GM13977 (cell line): ENCODE results near the gene UBTD2.

Experiments
- DNase-seq: peaks from one replicate; pipeline ENCODE4 v3.0.0; 2012; ENCODE audit warnings: low spot score
- in situ Hi-C: fragments of 300-500 bp; cut with MboI; formaldehyde crosslinking; loops from one replicate; pipeline ENCODE4 v1.12.0; 2022; ENCODE audit warnings: low sequenced_read_pairs, low pct_unique_long_range_greater_than_20kb, mixed read lengths, inconsistent platforms; ENCODE audit not compliant: unreplicated experiment
- TF ChIP-seq, protein P1 (sequence below): IDR thresholded peaks from 2 replicates; pipeline ENCODE4 v1.5.1; 2012; ENCODE audit warnings: mild to moderate bottlenecking, control low read depth; ENCODE audit not compliant: insufficient read depth; ENCODE audit errors: extremely low read depth, missing control alignments

The UBTD2 gene

DNA sequence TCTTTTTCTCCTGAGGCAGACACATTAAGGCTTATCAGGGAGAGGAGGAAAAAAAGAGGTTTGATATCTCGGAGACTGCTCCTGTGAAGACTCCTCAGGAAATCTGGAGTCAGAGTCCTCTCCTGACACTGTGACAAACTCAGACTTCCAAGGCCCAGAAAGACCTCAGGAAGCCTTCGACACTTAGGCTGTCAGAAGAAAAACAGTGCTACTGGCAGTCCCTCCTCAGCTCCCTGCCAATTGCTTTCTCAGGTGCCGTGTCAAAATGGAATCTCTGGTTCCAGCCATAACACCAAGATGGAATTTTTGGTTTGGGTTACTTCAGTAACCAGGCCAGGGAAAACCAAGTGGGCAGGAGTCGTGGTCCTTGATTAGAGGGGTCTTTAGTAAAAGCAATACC lies 99.7 kb downstream of the UBTD2 start:
- in situ Hi-C loops, result no loop called here
- no peak for DNase-seq
- TF ChIP-seq, protein P1, sequence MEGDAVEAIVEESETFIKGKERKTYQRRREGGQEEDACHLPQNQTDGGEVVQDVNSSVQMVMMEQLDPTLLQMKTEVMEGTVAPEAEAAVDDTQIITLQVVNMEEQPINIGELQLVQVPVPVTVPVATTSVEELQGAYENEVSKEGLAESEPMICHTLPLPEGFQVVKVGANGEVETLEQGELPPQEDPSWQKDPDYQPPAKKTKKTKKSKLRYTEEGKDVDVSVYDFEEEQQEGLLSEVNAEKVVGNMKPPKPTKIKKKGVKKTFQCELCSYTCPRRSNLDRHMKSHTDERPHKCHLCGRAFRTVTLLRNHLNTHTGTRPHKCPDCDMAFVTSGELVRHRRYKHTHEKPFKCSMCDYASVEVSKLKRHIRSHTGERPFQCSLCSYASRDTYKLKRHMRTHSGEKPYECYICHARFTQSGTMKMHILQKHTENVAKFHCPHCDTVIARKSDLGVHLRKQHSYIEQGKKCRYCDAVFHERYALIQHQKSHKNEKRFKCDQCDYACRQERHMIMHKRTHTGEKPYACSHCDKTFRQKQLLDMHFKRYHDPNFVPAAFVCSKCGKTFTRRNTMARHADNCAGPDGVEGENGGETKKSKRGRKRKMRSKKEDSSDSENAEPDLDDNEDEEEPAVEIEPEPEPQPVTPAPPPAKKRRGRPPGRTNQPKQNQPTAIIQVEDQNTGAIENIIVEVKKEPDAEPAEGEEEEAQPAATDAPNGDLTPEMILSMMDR, result no peak

DNA sequence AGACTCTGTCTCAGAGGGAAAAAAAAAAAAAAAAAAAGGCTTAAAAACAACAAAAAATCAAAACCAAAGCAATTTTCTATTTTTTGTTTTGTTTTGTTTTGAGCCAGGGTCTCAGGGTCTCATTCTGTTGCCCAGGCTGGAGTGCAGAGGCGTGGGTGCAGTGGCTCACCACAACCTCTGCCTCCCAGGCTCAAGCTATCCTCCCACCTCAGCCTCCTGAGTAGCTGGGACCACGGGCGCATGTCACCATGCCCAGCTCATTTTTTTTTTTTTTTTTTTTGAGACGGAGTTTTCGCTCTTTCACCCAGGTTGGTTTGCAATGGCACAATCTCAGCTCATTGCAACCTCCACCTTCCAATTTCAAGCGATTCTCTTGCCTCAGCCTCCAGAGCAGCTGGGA lies 101.3 kb downstream of the UBTD2 start:
- no peak for DNase-seq
- in situ Hi-C loops, result no loop called here
- TF ChIP-seq, protein P1, result no peak

DNA sequence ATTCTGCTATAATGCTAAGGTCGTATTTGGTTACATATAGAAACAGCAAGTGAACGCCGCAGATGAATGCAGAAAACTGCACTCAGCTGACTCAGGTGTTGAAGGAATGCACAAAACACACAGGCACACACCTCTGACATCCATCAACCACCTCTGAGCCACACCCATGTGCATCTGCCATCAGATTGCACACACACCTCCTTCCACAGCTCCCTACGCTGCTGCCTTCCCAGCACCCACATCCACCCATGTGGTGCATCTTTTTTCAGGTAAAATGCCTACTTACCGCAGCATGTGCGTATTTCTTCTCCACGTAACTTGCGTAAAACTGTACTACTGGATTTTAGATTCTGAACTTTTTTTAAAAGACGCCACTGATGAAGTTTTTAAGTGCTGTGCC lies 102.6 kb downstream of the UBTD2 start:
- no peak for DNase-seq
- in situ Hi-C loops, result no loop called here

DNA sequence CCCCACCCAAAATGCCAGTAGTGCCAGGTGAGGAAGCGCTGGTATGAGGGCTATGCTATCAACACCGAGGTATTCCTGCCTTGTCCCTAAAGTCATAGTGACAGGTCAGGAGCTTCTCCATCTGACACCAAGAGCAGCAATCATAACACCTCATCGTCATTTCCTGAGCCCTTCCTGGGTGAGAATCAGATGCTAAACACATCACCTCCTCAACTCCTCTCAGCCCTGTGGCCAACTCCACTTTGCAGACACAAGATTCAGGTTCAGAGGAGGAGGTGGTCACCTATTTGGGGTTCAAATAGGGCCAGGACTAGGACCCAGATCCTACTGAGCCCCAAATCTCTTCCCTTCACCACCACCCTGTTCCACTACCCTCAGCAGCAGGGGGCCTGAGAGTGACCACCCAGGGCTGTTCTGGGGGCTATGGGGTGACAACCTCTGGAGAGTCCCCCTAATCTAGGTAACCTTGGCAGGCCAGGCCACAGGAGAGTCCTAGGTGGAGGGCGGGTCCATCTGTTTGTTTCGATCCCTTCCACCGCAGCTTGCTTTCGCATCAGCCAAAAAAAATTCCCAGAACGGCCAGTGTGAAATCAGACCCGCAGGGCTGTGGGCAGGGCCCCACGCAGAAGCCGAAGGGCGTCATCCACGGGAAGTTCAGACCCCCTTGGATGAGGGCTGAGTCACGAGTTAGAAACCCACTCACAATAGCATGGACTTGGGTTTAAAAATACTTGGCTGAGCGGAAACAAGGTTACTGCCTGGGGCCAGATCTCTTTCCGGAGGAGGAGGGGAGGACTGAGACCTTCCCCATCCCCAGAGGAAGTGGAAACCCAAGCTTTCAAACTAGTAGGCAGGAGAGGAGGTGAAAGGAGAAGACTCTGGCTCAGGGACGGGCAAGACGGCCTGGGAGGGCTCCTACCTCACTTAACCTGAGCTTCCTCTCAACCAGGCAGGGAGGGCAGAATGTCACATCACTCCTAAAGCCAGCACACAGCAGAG lies 104.3 kb downstream of the UBTD2 start:
- TF ChIP-seq, protein P1, result no peak
- DNase-seq, result peak; percentile 51
- in situ Hi-C loops, result loop anchor here (5.0 kb wide), 1 partner anchor 67 kb away; no protein-coding TSS in a partner anchor

More for the DNA sequence above, 102.6 kb downstream of the UBTD2 start:
- TF ChIP-seq, protein P1, result no peak

DNA sequence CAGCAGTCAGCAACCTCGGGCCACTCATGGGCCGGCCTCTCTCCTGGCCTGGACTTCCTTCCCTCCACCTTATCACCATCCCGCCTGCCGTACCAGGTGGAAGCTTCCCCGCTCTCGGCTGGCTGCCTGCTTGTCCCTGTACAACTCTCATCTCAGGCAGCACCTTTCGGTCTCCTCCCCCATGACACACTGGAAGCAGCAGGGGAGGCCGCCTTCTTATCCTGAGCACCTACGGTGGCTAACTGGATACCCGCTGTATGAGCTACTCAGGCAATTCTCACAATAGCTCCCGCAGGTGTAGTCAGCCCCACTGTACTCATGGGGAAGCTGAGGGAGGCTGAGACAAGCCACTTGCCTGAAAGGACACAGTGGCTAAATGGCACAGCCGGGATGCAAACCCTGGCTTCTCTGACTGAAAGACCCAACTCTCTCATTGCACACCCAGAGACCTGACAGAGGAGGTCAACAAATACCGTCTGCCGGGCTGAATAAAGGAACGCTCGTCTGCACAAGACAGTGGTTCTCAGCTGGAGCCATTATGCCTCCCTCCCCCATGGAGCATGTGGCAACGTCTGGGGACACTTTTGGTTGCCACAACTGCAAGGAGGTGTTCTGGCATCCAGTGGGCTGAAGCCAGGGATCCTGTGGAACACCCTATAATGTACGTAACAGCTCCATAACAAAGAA lies 105.1 kb downstream of the UBTD2 start:
- no peak for DNase-seq
- TF ChIP-seq, protein P1, result no peak
- in situ Hi-C loops, result loop anchor here (5.0 kb wide), 1 partner anchor 66 kb away; no protein-coding TSS in a partner anchor

DNA sequence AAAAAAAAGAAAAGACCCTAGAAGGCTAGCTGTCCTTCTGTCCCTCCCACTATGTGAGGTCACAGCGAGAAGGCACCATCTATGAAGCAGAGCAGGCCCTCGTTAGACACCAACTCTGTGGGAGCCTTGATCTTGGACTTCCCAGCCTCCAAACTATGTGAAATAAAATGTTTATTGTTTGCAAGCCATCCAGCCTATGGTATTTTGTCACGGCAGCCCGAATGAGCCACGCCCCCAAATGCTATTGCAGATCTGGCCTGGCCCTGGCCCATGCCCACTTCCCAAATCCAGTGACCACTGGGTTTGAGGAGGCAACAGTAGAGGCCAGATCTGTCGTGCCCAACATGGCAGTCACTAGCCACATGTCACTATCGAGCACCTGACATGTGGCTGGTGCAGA lies 106.4 kb downstream of the UBTD2 start:
- in situ Hi-C loops, result loop anchor here (5.0 kb wide), 1 partner anchor 65 kb away; no protein-coding TSS in a partner anchor
- TF ChIP-seq, protein P1, result no peak
- no peak for DNase-seq
